Measurements from ENCODE around the gene CAPN2. TPM values are rescaled to one million over a fixed set of nuclear protein-coding genes. Genes with fewer than 3 reads are reported as not detected.
"Not testable (repeated sequence)": the region's sequence is repeated elsewhere in the genome, so short reads cannot be mapped to it uniquely, and the experiment has no call there.

CAPN2 gene
- total RNA-seq, 1 donor from 2014 or later: 281 TPM

GRCh38 chr1:223794136-223794880, 82.0 kb downstream of the CAPN2 start:
- H3K4me3 ChIP-seq (ENCODE audit: low read depth, low read length): no peak overlapping the region
- no peak for DNase-seq (ENCODE audit: low read depth)
- TF ChIP-seq CTCF (conservative IDR thresholded peaks at IDR 0.05; ENCODE audit: low read depth, low read length): no peak

- DNase-seq (ENCODE audit: low read depth): no peak
- no peak for TF ChIP-seq CTCF (conservative IDR thresholded peaks at IDR 0.05; ENCODE audit: low read depth, low read length)
- no peak overlapping the region for H3K4me3 ChIP-seq (ENCODE audit: low read depth, low read length)
Observed at GRCh38 chr1:223796210-223796609, 83.9 kb downstream of the CAPN2 start.

GRCh38 chr1:223802032-223802431, 89.7 kb downstream of the CAPN2 start:
- H3K4me3 ChIP-seq (ENCODE audit: low read depth, low read length): no peak overlapping the region
- no peak for TF ChIP-seq CTCF (conservative IDR thresholded peaks at IDR 0.05; ENCODE audit: low read depth, low read length)
- no peak for DNase-seq (ENCODE audit: low read depth)

GRCh38 chr1:223802602-223803001, 90.3 kb downstream of the CAPN2 start:
- no peak for TF ChIP-seq CTCF (conservative IDR thresholded peaks at IDR 0.05; ENCODE audit: low read depth, low read length)
- no peak for DNase-seq (ENCODE audit: low read depth)
- no peak overlapping the region for H3K4me3 ChIP-seq (ENCODE audit: low read depth, low read length)

- no peak for TF ChIP-seq CTCF (conservative IDR thresholded peaks at IDR 0.05; ENCODE audit: low read depth, low read length)
- no peak for DNase-seq (ENCODE audit: low read depth)
- no peak overlapping the region for H3K4me3 ChIP-seq (ENCODE audit: low read depth, low read length)
Observed at GRCh38 chr1:223803211-223803610, 90.9 kb downstream of the CAPN2 start.

- DNase-seq (ENCODE audit: low read depth); H3K4me3 ChIP-seq (ENCODE audit: low read depth, low read length): not testable (repeated sequence)
Observed at GRCh38 chr1:223809905-223810304, 97.6 kb downstream of the CAPN2 start.

- no peak for TF ChIP-seq CTCF (conservative IDR thresholded peaks at IDR 0.05; ENCODE audit: low read depth, low read length)
- DNase-seq (ENCODE audit: low read depth): peak; percentile 75
- no peak overlapping the region for H3K4me3 ChIP-seq (ENCODE audit: low read depth, low read length)
Observed at GRCh38 chr1:223810586-223810985, 98.2 kb downstream of the CAPN2 start.

All from epithelial cell of proximal tubule (primary cell).